GM18508 (cell line): ENCODE measurements around the gene AIG1.
"Not testable (repeated sequence)": the region's sequence is repeated elsewhere in the genome, so short reads cannot be mapped to it uniquely, and the experiment has no call there.

Experiments used
- ATAC-seq: cut with Tn5 transposase; IDR thresholded peaks from one replicate; pipeline ENCODE4 v1.9.1; 2021; ENCODE audit warnings: moderate number of reproducible peaks; ENCODE audit not compliant: insufficient read depth, unreplicated experiment

AIG1 gene

GRCh38 chr6:143339223-143339622 lies 278.5 kb downstream of the AIG1 start:
- ATAC-seq = no peak

- not testable (repeated sequence) for ATAC-seq
These were observed 284.8 kb downstream of the AIG1 start for GRCh38 chr6:143345477-143345876.

- ATAC-seq = no peak
These were observed 285.3 kb downstream of the AIG1 start for GRCh38 chr6:143346004-143346403.

GRCh38 chr6:143348531-143348930 lies 287.8 kb downstream of the AIG1 start:
- no peak for ATAC-seq

- no peak for ATAC-seq
These were observed 288.8 kb downstream of the AIG1 start for GRCh38 chr6:143349530-143349929.

- ATAC-seq = no peak
These were observed 295.6 kb downstream of the AIG1 start for GRCh38 chr6:143356101-143356880.

GRCh38 chr6:143357152-143357551 lies 296.5 kb downstream of the AIG1 start:
- no peak for ATAC-seq

- ATAC-seq = no peak
These were observed 297.0 kb downstream of the AIG1 start for GRCh38 chr6:143357561-143358255.

GRCh38 chr6:143361536-143362191 lies 301.0 kb downstream of the AIG1 start:
- ATAC-seq = no peak

- no peak for ATAC-seq
These were observed 301.5 kb downstream of the AIG1 start for GRCh38 chr6:143362192-143362558.

GRCh38 chr6:143363299-143363698 lies 302.6 kb downstream of the AIG1 start:
- ATAC-seq = no peak

- ATAC-seq = peak; percentile 99
These were observed 307.7 kb downstream of the AIG1 start for GRCh38 chr6:143368426-143368825.

- ATAC-seq = no peak
These were observed 309.3 kb downstream of the AIG1 start for GRCh38 chr6:143369971-143370370.

GRCh38 chr6:143370812-143371370 lies 310.2 kb downstream of the AIG1 start:
- no peak for ATAC-seq

GRCh38 chr6:143372199-143372882 lies 311.7 kb downstream of the AIG1 start:
- ATAC-seq = no peak

- no peak for ATAC-seq
These were observed 313.3 kb downstream of the AIG1 start for GRCh38 chr6:143374014-143374413.

GRCh38 chr6:143375022-143375585 lies 314.4 kb downstream of the AIG1 start:
- no peak for ATAC-seq

- no peak for ATAC-seq
These were observed 315.7 kb downstream of the AIG1 start for GRCh38 chr6:143376375-143376774.

- no peak for ATAC-seq
These were observed 316.2 kb downstream of the AIG1 start for GRCh38 chr6:143376861-143377260.

- no peak for ATAC-seq
These were observed 324.9 kb downstream of the AIG1 start for GRCh38 chr6:143385636-143386035.
